Measurements from ENCODE around the gene ZNF891. TPM values are rescaled to one million over a fixed set of nuclear protein-coding genes. Genes with fewer than 3 reads are reported as not detected.

Gene ZNF891
- total and polyA plus RNA-seq, 2 of the 13 experiments (the other 11 are each of a cell fraction or from before 2014, with no cell fraction given), result 1.3 to 2.1 TPM

GRCh38 chr12:133130038-133130807 lies at the start of gene ZNF891, which contains the start of gene ZNF10 (continued):
- TF ChIP-seq YEATS4 (CRISPR knock-in tag; IDR thresholded peaks at IDR 0.05; ENCODE audit: borderline replicate concordance), result peak; percentile 72
- TF ChIP-seq, protein P1, sequence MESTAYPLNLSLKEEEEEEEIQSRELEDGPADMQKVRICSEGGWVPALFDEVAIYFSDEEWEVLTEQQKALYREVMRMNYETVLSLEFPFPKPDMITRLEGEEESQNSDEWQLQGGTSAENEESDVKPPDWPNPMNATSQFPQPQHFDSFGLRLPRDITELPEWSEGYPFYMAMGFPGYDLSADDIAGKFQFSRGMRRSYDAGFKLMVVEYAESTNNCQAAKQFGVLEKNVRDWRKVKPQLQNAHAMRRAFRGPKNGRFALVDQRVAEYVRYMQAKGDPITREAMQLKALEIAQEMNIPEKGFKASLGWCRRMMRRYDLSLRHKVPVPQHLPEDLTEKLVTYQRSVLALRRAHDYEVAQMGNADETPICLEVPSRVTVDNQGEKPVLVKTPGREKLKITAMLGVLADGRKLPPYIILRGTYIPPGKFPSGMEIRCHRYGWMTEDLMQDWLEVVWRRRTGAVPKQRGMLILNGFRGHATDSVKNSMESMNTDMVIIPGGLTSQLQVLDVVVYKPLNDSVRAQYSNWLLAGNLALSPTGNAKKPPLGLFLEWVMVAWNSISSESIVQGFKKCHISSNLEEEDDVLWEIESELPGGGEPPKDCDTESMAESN (CRISPR knock-in tag; conservative IDR thresholded peaks at IDR 0.05), result peak; percentile 98
- TF ChIP-seq ZHX2 (IDR thresholded peaks at IDR 0.05; ENCODE audit: low read depth), result peak; percentile 85
- TF ChIP-seq ZHX2 (CRISPR knock-in tag; IDR thresholded peaks at IDR 0.05; ENCODE audit: borderline replicate concordance), result peak; percentile 81; the same call in 1 of the 2 replicates
- no peak for TF ChIP-seq NR3C1 (CRISPR knock-in tag; IDR thresholded peaks at IDR 0.05)
- TF ChIP-seq, protein P2, sequence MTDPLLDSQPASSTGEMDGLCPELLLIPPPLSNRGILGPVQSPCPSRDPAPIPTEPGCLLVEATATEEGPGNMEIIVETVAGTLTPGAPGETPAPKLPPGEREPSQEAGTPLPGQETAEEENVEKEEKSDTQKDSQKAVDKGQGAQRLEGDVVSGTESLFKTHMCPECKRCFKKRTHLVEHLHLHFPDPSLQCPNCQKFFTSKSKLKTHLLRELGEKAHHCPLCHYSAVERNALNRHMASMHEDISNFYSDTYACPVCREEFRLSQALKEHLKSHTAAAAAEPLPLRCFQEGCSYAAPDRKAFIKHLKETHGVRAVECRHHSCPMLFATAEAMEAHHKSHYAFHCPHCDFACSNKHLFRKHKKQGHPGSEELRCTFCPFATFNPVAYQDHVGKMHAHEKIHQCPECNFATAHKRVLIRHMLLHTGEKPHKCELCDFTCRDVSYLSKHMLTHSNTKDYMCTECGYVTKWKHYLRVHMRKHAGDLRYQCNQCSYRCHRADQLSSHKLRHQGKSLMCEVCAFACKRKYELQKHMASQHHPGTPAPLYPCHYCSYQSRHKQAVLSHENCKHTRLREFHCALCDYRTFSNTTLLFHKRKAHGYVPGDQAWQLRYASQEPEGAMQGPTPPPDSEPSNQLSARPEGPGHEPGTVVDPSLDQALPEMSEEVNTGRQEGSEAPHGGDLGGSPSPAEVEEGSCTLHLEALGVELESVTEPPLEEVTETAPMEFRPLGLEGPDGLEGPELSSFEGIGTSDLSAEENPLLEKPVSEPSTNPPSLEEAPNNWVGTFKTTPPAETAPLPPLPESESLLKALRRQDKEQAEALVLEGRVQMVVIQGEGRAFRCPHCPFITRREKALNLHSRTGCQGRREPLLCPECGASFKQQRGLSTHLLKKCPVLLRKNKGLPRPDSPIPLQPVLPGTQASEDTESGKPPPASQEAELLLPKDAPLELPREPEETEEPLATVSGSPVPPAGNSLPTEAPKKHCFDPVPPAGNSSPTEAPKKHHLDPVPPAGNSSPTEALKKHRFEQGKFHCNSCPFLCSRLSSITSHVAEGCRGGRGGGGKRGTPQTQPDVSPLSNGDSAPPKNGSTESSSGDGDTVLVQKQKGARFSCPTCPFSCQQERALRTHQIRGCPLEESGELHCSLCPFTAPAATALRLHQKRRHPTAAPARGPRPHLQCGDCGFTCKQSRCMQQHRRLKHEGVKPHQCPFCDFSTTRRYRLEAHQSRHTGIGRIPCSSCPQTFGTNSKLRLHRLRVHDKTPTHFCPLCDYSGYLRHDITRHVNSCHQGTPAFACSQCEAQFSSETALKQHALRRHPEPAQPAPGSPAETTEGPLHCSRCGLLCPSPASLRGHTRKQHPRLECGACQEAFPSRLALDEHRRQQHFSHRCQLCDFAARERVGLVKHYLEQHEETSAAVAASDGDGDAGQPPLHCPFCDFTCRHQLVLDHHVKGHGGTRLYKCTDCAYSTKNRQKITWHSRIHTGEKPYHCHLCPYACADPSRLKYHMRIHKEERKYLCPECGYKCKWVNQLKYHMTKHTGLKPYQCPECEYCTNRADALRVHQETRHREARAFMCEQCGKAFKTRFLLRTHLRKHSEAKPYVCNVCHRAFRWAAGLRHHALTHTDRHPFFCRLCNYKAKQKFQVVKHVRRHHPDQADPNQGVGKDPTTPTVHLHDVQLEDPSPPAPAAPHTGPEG (CRISPR knock-in tag; IDR thresholded peaks at IDR 0.05), result 0 out of 2 replicates have a peak, but pooled peaks have one; percentile 17
- 0 out of 2 replicates have a peak, but pooled peaks have one; percentile 55 for TF ChIP-seq ZBTB4 (CRISPR knock-in tag; IDR thresholded peaks at IDR 0.05; ENCODE audit: borderline replicate concordance)
- TF ChIP-seq ZFP41 (CRISPR knock-in tag; IDR thresholded peaks at IDR 0.05; ENCODE audit: borderline replicate concordance), result 0 out of 2 replicates have a peak, but pooled peaks have one; percentile 16
- TF ChIP-seq POLR2G (IDR thresholded peaks at IDR 0.05; ENCODE audit: low read depth, low read length), result peak; percentile 90
- TF ChIP-seq ZNF652 (CRISPR knock-in tag; IDR thresholded peaks at IDR 0.05; ENCODE audit: borderline replicate concordance, low read depth), result no peak

All from HepG2 (cell line).